H1 (cell line): Measurements from ENCODE around the gene CAPN7. TPM values are rescaled to one million over a fixed set of nuclear protein-coding genes. Genes with fewer than 3 reads are reported as not detected.
"Not testable (repeated sequence)": the region's sequence is repeated elsewhere in the genome, so short reads cannot be mapped to it uniquely, and the experiment has no call there.

Experiments
- CTCF ChIA-PET: fragments of 300-600 bp; sonication (Branson Sonifier 250); formaldehyde crosslinking; loops from one replicate; lab custom pipeline; 2021; ENCODE audit not compliant: partially characterized antibody; lab: Charles Lee
- POLR2A ChIA-PET: fragments of 300-600 bp; sonication (Branson Sonifier 250); formaldehyde crosslinking; loops from one replicate; lab custom pipeline; 2021; ENCODE audit warnings: inconsistent platforms; ENCODE audit not compliant: partially characterized antibody; lab: Charles Lee
- DNase-seq, 2 experiments: peaks; one replicate each; pipeline versions ENCODE4 v3.0.0 to v3.0.0-alpha.2; 2010 to 2022; ENCODE audit warnings: low spot score in 2 of 2, low read depth in 1 of 2, mixed read lengths in 1 of 2
- FAIRE-seq: peaks from 2 replicates; lab custom pipeline; 2011; peaks lifted over from hg19 to GRCh38; lab: Jason Lieb, UNC
- H2AFZ ChIP-seq: 2 replicates; pipeline ENCODE4 v1.8.1; 2012; ENCODE audit warnings: low read length, inconsistent platforms
- H2AK5ac ChIP-seq: 2 replicates; pipeline ENCODE4 v1.6.1; 2013; ENCODE audit warnings: low read depth, low read length
- H2BK120ac ChIP-seq: replicated peaks from 2 replicates; pipeline ENCODE3; 2013; ENCODE audit warnings: low read depth, low read length, inconsistent platforms
- H2BK12ac ChIP-seq: 2 replicates; pipeline ENCODE4 v1.6.1; 2013; ENCODE audit warnings: low read depth, low read length
- H2BK15ac ChIP-seq: 2 replicates; pipeline ENCODE4 v1.6.1; 2013; ENCODE audit warnings: low read length
- H2BK20ac ChIP-seq: 2 replicates; pipeline ENCODE4 v1.6.1; 2013; ENCODE audit warnings: low read length
- H2BK5ac ChIP-seq: 2 replicates; pipeline ENCODE4 v1.6.1; 2013; ENCODE audit warnings: low read depth, low read length
- H3K14ac ChIP-seq: 2 replicates; pipeline ENCODE4 v1.6.1; 2013; ENCODE audit warnings: inconsistent platforms; ENCODE audit not compliant: insufficient read length
- H3K18ac ChIP-seq: 2 replicates; pipeline ENCODE4 v1.6.1; 2013; ENCODE audit warnings: low read length; ENCODE audit errors: extremely low read depth
- H3K23ac ChIP-seq: 2 replicates; pipeline ENCODE4 v1.6.1; 2013; ENCODE audit warnings: inconsistent platforms; ENCODE audit not compliant: insufficient read length
- H3K23me2 ChIP-seq: 2 replicates; pipeline ENCODE4 v1.6.1; 2013; ENCODE audit warnings: low read depth, low read length
- H3K27ac ChIP-seq: 2 replicates; pipeline ENCODE4 v1.6.1; 2011; ENCODE audit warnings: low read depth, low read length, inconsistent platforms
- H3K27me3 ChIP-seq, 4 experiments: replicated peaks in 1 of 4; 1 replicate in 1 of 4; 2 replicates in 3 of 4; pipeline versions ENCODE4 v1.6.1 to v1.8.1; 2011 to 2013; ENCODE audit warnings: low read length in 3 of 4, mild to moderate bottlenecking in 3 of 4, inconsistent platforms in 2 of 4, mixed read lengths in 2 of 4, moderate library complexity in 1 of 4; ENCODE audit not compliant: control insufficient read depth in 3 of 4, insufficient read depth in 3 of 4; ENCODE audit errors: extremely low read depth in 1 of 4
- H3K36me3 ChIP-seq, 4 experiments: 2 replicates each; pipeline versions ENCODE4 v1.6.1 to v1.8.1; 2011 to 2013; ENCODE audit warnings: mild to moderate bottlenecking in 4 of 4, low read length in 3 of 4, moderate library complexity in 2 of 4, control low read depth in 1 of 4, inconsistent platforms in 1 of 4; ENCODE audit not compliant: insufficient read depth in 4 of 4, control insufficient read depth in 2 of 4
- H3K4ac ChIP-seq: replicated peaks from 2 replicates; pipeline ENCODE3; 2013; ENCODE audit warnings: low read length, low read depth, mixed read lengths, inconsistent platforms; ENCODE audit not compliant: insufficient read length
- H3K4me1 ChIP-seq, 4 experiments: replicated peaks in 1 of 4; 1 replicate in 1 of 4; 2 replicates in 3 of 4; pipeline versions ENCODE4 v1.6.1 to v1.8.1; 2011 to 2013; ENCODE audit warnings: low read length in 3 of 4, inconsistent platforms in 2 of 4, mixed read lengths in 1 of 4; ENCODE audit not compliant: insufficient read depth in 4 of 4, control insufficient read depth in 3 of 4
- H3K4me2 ChIP-seq, 2 experiments: 2 replicates each; pipeline versions ENCODE4 v1.6.1 to v1.8.1; 2011 to 2013; ENCODE audit warnings: low read depth in 2 of 2, low read length in 2 of 2, control low read depth in 1 of 2, inconsistent platforms in 1 of 2, mild to moderate bottlenecking in 1 of 2; ENCODE audit not compliant: insufficient read depth in 1 of 2
- H3K4me3 ChIP-seq, 4 experiments: fragments of 200-600, 300-600 bp in 1 of 4; sonication (generic), shearing (Covaris generic), sonication (Bioruptor Twin) in 1 of 4; 2 replicates each; pipeline versions ENCODE4 v1.5.1 to v1.8.1; 2011 to 2016; ENCODE audit warnings: low read length in 4 of 4, low read depth in 3 of 4, control low read depth in 2 of 4, inconsistent platforms in 2 of 4, mild to moderate bottlenecking in 2 of 4, mixed read lengths in 1 of 4, moderate library complexity in 1 of 4; ENCODE audit not compliant: insufficient read depth in 2 of 4; ENCODE audit errors: extremely low read depth in 1 of 4
- H3K56ac ChIP-seq: replicated peaks from 2 replicates; pipeline ENCODE3; 2013; ENCODE audit warnings: low read depth, mild to moderate bottlenecking, mixed read lengths, low read length, inconsistent platforms; ENCODE audit not compliant: insufficient read length
- H3K79me1 ChIP-seq: 2 replicates; pipeline ENCODE4 v1.6.1; 2013; ENCODE audit warnings: low read depth, low read length, control low read depth
- H3K79me2 ChIP-seq, 2 experiments: 2 replicates each; pipeline versions ENCODE4 v1.6.1 to v1.8.1; 2012 to 2013; ENCODE audit warnings: low read length in 2 of 2, mild to moderate bottlenecking in 2 of 2, inconsistent platforms in 1 of 2; ENCODE audit not compliant: insufficient read depth in 2 of 2, control insufficient read depth in 1 of 2
- H3K9ac ChIP-seq, 4 experiments: replicated peaks in 1 of 4; 1 replicate in 1 of 4; 2 replicates in 3 of 4; pipeline versions ENCODE4 v1.6.1 to v1.8.1; 2011 to 2013; ENCODE audit warnings: low read depth in 3 of 4, low read length in 3 of 4, control low read depth in 2 of 4, mild to moderate bottlenecking in 2 of 4, moderate library complexity in 2 of 4, inconsistent platforms in 1 of 4; ENCODE audit errors: extremely low read depth in 1 of 4
- H3K9me3 ChIP-seq, 2 experiments: 2 replicates each; pipeline versions ENCODE4 v1.6.1 to v1.8.1; 2012 to 2013; ENCODE audit warnings: mild to moderate bottlenecking in 2 of 2, moderate library complexity in 2 of 2, control low read depth in 1 of 2, inconsistent platforms in 1 of 2, low read depth in 1 of 2, low read length in 1 of 2, mixed read lengths in 1 of 2; ENCODE audit not compliant: insufficient read depth in 2 of 2
- H4K20me1 ChIP-seq, 2 experiments: replicated peaks in 1 of 2; 2 replicates each; pipeline versions ENCODE3 to v1.8.1; 2011 to 2013; ENCODE audit warnings: inconsistent platforms in 2 of 2, low read length in 2 of 2, mild to moderate bottlenecking in 1 of 2; ENCODE audit not compliant: insufficient read depth in 2 of 2, control insufficient read depth in 1 of 2
- H4K5ac ChIP-seq: 2 replicates; pipeline ENCODE4 v1.6.1; 2013; ENCODE audit warnings: low read length, low read depth, mixed read lengths, inconsistent platforms; ENCODE audit not compliant: insufficient read length
- H4K8ac ChIP-seq: 2 replicates; pipeline ENCODE4 v1.8.0; 2013; ENCODE audit warnings: mild to moderate bottlenecking, moderate library complexity, low read length, inconsistent platforms; ENCODE audit not compliant: insufficient read depth; ENCODE audit errors: extremely low read depth
- H4K91ac ChIP-seq: replicated peaks from 2 replicates; pipeline ENCODE3; 2013; ENCODE audit warnings: low read length, mixed read lengths, inconsistent platforms; ENCODE audit not compliant: insufficient read length
- WGBS, 2 experiments: shearing (Covaris generic) in 1 of 2; methylation state at CpG; one replicate each; pipeline versions ENCODE4 v1.1.6 to v1.1.7; 2013 to 2015; ENCODE audit warnings: low lambda C conversion rate in 2 of 2, mixed read lengths in 2 of 2, inconsistent platforms in 1 of 2, low coverage in 1 of 2, missing lambda C conversion rate in 1 of 2; ENCODE audit not compliant: insufficient replicate concordance in 2 of 2, insufficient coverage in 1 of 2, insufficient read length in 1 of 2; ENCODE audit errors: extremely low coverage in 1 of 2, missing lambda C conversion rate in 1 of 2; 5-methylcytosine and 5-hydroxymethylcytosine counted together
- polyA plus RNA-seq, 7 experiments: library from polyadenylated mRNA; depleted of rRNA in 3 of 7; stranded (reverse) in 5 of 7; unstranded in 2 of 7; fragments of >200 nt in 5 of 7; fragments of 200-250 nt in 2 of 7; gene quantifications; 1 replicate in 5 of 7; 2 replicates in 1 of 7; 4 replicates in 1 of 7; pipeline versions ENCODE4 v1.2.1 to v1.2.3, GENCODE V29; 2011 to 2013; ENCODE audit warnings: missing spikeins in 2 of 7, mixed read lengths in 2 of 7
- total RNA-seq: library from RNA; stranded (reverse); fragmentation: NEBNext Ultra II Directional; extraction: Animal tissue kit (Norgen Biotek cat#: 25700); gene quantifications from 2 replicates; pipeline ENCODE4 v1.2.1, GENCODE V29; 2021

CAPN7 gene
- total and polyA plus RNA-seq, 2 of the 8 experiments (the other 6 are each of a cell fraction or from before 2014, with no cell fraction given) = 5.3 to 13.2 TPM

DNA sequence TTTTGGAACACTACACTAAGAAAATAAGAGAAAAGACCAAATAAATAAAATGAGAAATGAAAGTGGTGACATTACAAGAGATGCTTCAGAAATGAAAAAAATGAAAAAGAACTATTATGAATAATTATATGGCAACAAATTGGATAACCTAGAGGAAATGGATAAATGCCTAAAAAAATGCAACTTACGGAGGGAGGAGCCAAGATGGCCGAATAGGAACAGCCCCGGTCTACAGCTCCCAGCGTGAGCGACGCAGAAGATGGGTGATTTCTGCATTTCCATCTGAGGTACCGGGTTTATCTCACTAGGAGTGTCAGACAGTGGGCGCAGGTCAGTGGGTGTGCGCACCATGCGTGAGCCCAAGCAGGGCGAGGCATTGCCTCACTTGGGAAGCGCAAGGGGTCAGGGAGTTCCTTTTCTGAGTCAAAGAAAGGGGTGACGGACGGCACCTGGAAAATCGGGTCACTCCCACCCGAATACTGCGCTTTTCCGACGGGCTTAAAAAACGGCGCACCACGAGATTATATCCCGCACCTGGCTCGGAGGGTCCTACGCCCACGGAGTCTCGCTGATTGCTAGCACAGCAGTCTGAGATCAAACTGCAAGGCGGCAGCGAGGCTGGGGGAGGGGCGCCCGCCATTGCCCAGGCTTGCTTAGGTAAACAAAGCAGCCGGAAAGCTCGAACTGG lies 19.4 kb upstream of the CAPN7 start:
- H3K36me3 ChIP-seq, H3K4ac ChIP-seq, H3K23ac ChIP-seq, H4K91ac ChIP-seq, H2AFZ ChIP-seq, H3K9ac ChIP-seq, H3K27ac ChIP-seq, H4K5ac ChIP-seq, H3K9me3 ChIP-seq, H2BK5ac ChIP-seq, H2BK12ac ChIP-seq, H2BK120ac ChIP-seq, H3K79me1 ChIP-seq, H3K18ac ChIP-seq, H2BK15ac ChIP-seq, H3K79me2 ChIP-seq, H3K27me3 ChIP-seq, H3K4me3 ChIP-seq, H3K23me2 ChIP-seq, H3K14ac ChIP-seq, DNase-seq, H3K4me1 ChIP-seq, H3K56ac ChIP-seq, H2BK20ac ChIP-seq, H4K20me1 ChIP-seq, H2AK5ac ChIP-seq, H3K4me2 ChIP-seq, H4K8ac ChIP-seq: not testable (repeated sequence)
- ChIA-PET CTCF (interaction anchor here (1.0 to 1.4 kb wide), 4 partner anchors 16 to 219 kb away, joined by 3 to 5 read pairs (median 3); partner anchors contain the start of gene CAPN7), POLR2A (interaction anchor here (0.7 to 1.0 kb wide), 3 partner anchors 9 to 19 kb away, joined by 3 to 4 read pairs (median 3); partner anchors contain the start of gene CAPN7)
- FAIRE-seq = peak; percentile 50
- 88% methylated on average over 14 of the region's 33 CpGs; no CpG with 5 or more reads in 1 of the 2 experiments for WGBS, 2 experiments
